GM12878 (cell line): Measurements from ENCODE around the gene RELT. TPM values are rescaled to one million over a fixed set of nuclear protein-coding genes. Genes with fewer than 3 reads are reported as not detected.

ENCODE experiments used
- ATAC-seq: fragments of 200-7000 bp; cut with Tn5 transposase; 3 replicates; pipeline ENCODE4 v1.9.1; 2020; ENCODE audit warnings: mild to moderate bottlenecking, moderate library complexity
- BruUV-seq: library from RNA; stranded (reverse); fragments of 400-500 nt; replicated peaks from 2 replicates; lab custom pipeline; 2021; lab: Mats Ljungman, UMichigan
- CTCF ChIA-PET: fragments of 300-600 bp; sonication (Branson Sonifier 250); formaldehyde crosslinking; extraction: SDS; loops from one replicate; lab custom pipeline; 2021; ENCODE audit warnings: inconsistent platforms; lab: Yijun Ruan, JAX
- POLR2A ChIA-PET: fragments of 350-600 bp; formaldehyde crosslinking; extraction: SDS; loops from one replicate; lab custom pipeline; 2021; ENCODE audit warnings: inconsistent platforms; lab: Charles Lee
- RAD21 ChIA-PET: fragments of 300-600 bp; sonication (Branson Sonifier 250); formaldehyde crosslinking; loops from one replicate; lab custom pipeline; 2023; ENCODE audit warnings: antibody characterized with exemption; ENCODE audit not compliant: unreplicated experiment; lab: Charles Lee
- SMC1A ChIA-PET: fragments of 300-600 bp; sonication (Branson Sonifier 250); formaldehyde crosslinking; loops from one replicate; lab custom pipeline; 2023; ENCODE audit not compliant: unreplicated experiment, uncharacterized antibody; lab: Charles Lee
- DNase-seq: peaks from one replicate; pipeline ENCODE4 v3.0.0-alpha.2; 2011; ENCODE audit warnings: low read depth, low spot score
- FAIRE-seq: peaks from 3 replicates; lab custom pipeline; 2011; peaks lifted over from hg19 to GRCh38; lab: Jason Lieb, UNC
- H2AFZ ChIP-seq: 2 replicates; pipeline ENCODE4 v1.6.0; 2011; ENCODE audit warnings: low read depth, low read length, control low read depth; ENCODE audit not compliant: control insufficient read depth
- H3K27ac ChIP-seq: 2 replicates; pipeline ENCODE4 v1.5.1; 2011; ENCODE audit warnings: control low read depth; ENCODE audit not compliant: control insufficient read depth, insufficient read depth
- H3K27me3 ChIP-seq, 2 experiments: replicated peaks in 1 of 2; 2 replicates each; pipeline versions ENCODE4 v1.6.0 to v1.6.1; 2011; ENCODE audit warnings: low read length in 1 of 2; ENCODE audit not compliant: control insufficient read depth in 2 of 2, insufficient read depth in 2 of 2
- H3K36me3 ChIP-seq, 2 experiments: 2 replicates each; pipeline ENCODE4 v1.5.1; 2011; ENCODE audit warnings: low read length in 1 of 2; ENCODE audit not compliant: control insufficient read depth in 2 of 2, insufficient read depth in 2 of 2
- H3K4me1 ChIP-seq: 2 replicates; pipeline ENCODE4 v1.6.1; 2011; ENCODE audit warnings: mild to moderate bottlenecking, low read length, moderate library complexity, mixed read lengths; ENCODE audit not compliant: control insufficient read depth, insufficient read depth
- H3K4me2 ChIP-seq: 2 replicates; pipeline ENCODE4 v1.6.0; 2011; ENCODE audit warnings: control low read depth; ENCODE audit not compliant: control insufficient read depth, insufficient read depth
- H3K4me3 ChIP-seq: fragments of 200-600 bp; sonication (generic); 2 replicates; pipeline ENCODE4 v1.5.1; 2016
- H3K79me2 ChIP-seq: 2 replicates; pipeline ENCODE4 v1.6.0; 2011; ENCODE audit warnings: low read length; ENCODE audit not compliant: control insufficient read depth, insufficient read depth
- H3K9ac ChIP-seq: 2 replicates; pipeline ENCODE4 v1.8.0; 2011; ENCODE audit warnings: low read length, control low read depth, mixed read lengths; ENCODE audit not compliant: control insufficient read depth, insufficient read depth
- H3K9me3 ChIP-seq: replicated peaks from 3 replicates; pipeline ENCODE4 v1.5.1; 2011; ENCODE audit warnings: mild to moderate bottlenecking, low read length; ENCODE audit not compliant: control insufficient read depth, insufficient read depth
- H4K20me1 ChIP-seq: 2 replicates; pipeline ENCODE4 v1.6.0; 2011; ENCODE audit not compliant: control insufficient read depth, insufficient read depth
- BHLHE40 ChIP-seq, 2 experiments: fragments of 450-650 bp in 1 of 2; IDR thresholded peaks; 2 replicates each; pipeline ENCODE4 v1.6.1; 2011 to 2017; ENCODE audit warnings: low read depth in 2 of 2, borderline replicate concordance in 1 of 2, improper control_type of control experiment in 1 of 2, low read length in 1 of 2, mild to moderate bottlenecking in 1 of 2
- CBX3 ChIP-seq: fragments of 200-600 bp; sonication (generic); IDR thresholded peaks from 2 replicates; pipeline ENCODE4 v1.6.1; 2016; ENCODE audit warnings: low read depth, borderline replicate concordance
- CHD1 ChIP-seq: IDR thresholded peaks from 2 replicates; pipeline ENCODE4 v1.6.1; 2012; ENCODE audit warnings: low read depth, low read length, improper control_type of control experiment
- CHD2 ChIP-seq: IDR thresholded peaks from 2 replicates; pipeline ENCODE4 v1.6.1; 2011; ENCODE audit warnings: low read depth, low read length, improper control_type of control experiment, borderline replicate concordance
- GABPA ChIP-seq: IDR thresholded peaks from 2 replicates; pipeline ENCODE4 v1.6.1; 2014; ENCODE audit warnings: antibody characterized with exemption, low read depth, mild to moderate bottlenecking, inconsistent platforms
- HDAC6 ChIP-seq: fragments of 200-600 bp; sonication (generic); IDR thresholded peaks from one replicate; pipeline ENCODE4 v1.8.0; 2017; ENCODE audit warnings: antibody characterized with exemption; ENCODE audit not compliant: unreplicated experiment
- POLR2A ChIP-seq: IDR thresholded peaks from 2 replicates; pipeline ENCODE4 v1.6.1; 2011; ENCODE audit warnings: low read depth, mild to moderate bottlenecking, low read length
- WGBS: methylation state at CpG from one replicate; pipeline ENCODE4 v1.1.6; 2016; ENCODE audit warnings: low lambda C conversion rate; ENCODE audit not compliant: insufficient replicate concordance, insufficient coverage; ENCODE audit errors: missing lambda C conversion rate; 5-methylcytosine and 5-hydroxymethylcytosine counted together
- in situ Hi-C: fragments of 300-500 bp; cut with MboI; formaldehyde crosslinking; loops from 9 replicates; pipeline ENCODE4 v1.14.3; 2018; ENCODE audit warnings: mixed read lengths
- intact Hi-C: fragments of 100-400 bp; cut with micrococcal nuclease; formaldehyde crosslinking; loops from one replicate; pipeline ENCODE4 v1.14.2; 2022; ENCODE audit not compliant: unreplicated experiment
- polyA plus RNA-seq, 11 experiments: library from polyadenylated mRNA; depleted of rRNA in 4 of 11; unstranded in 6 of 11; stranded (reverse) in 5 of 11; fragments of >200 nt; fragmentation: Nextera tagmentation in 4 of 11; fragmentation: Illumina TruSeq in 1 of 11; extraction: Ambion mirVana in 4 of 11; extraction: Trizol in 1 of 11; gene quantifications; 1 replicate in 1 of 11; 2 replicates in 10 of 11; pipeline versions ENCODE4 v1.2.1 to v1.2.3, GENCODE V29; 2011 to 2016; ENCODE audit warnings: inconsistent platforms in 2 of 11, missing spikeins in 2 of 11, low read depth in 1 of 11
- total RNA-seq, 4 experiments: library from RNA; depleted of rRNA in 3 of 4; stranded (reverse); fragments of >200 nt in 3 of 4; fragmentation: Illumina TruSeq in 1 of 4; extraction: Trizol in 1 of 4; gene quantifications; 2 replicates each; pipeline versions ENCODE4 v1.2.1 to v1.2.3, GENCODE V29; 2013 to 2021
- TF ChIP-seq, protein P1 (sequence below): fragments of 450-650 bp; IDR thresholded peaks from 2 replicates; pipeline ENCODE4 v1.6.1; 2016; ENCODE audit warnings: mild to moderate bottlenecking
- TF ChIP-seq, protein P2 (sequence below): fragments of 150-350 bp; IDR thresholded peaks from 2 replicates; pipeline ENCODE4 v1.6.1; 2016; ENCODE audit warnings: low read depth, low read length

Gene RELT
- total and polyA plus RNA-seq, 10 of the 15 experiments (the other 5 are each of a cell fraction or from before 2014, with no cell fraction given), result 1.2 to 28.5 (median 10.8) TPM

GRCh38 chr11:73439002-73439843 lies 63.0 kb downstream of the RELT start:
- 87% methylated on average over 5 of the region's 5 CpGs for WGBS
- no peak for ATAC-seq

DNA sequence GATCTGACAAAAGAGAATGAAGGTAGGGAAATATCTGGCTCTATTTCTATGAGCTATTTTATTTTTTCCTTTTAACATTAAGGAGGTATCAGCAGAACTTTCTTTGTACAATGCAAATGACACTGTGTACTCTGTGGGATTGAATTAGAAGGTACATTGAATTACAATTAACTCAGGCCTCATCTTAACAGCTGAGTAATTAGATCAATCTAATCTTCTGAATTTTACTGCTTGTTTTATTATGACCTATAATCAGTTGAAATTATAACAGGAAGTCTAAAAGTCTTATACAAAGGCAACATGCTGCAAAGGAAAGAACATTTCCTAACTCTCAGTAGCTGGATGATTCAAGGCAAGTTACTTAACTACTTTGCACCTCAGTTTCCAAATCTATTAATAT lies 69.8 kb downstream of the RELT start:
- CTCF ChIA-PET, result interaction anchor here (0.8 to 5.0 kb wide), 6 partner anchors 10 to 118 kb away, joined by 3 to 20 read pairs (median 4); no protein-coding TSS in a partner anchor
- H3K27ac ChIP-seq, result no peak overlapping the region
- ATAC-seq, result no peak
- intact Hi-C loops (no loop called here), in situ Hi-C loops (no loop called here)
- no peaks in the 10 kb centered on the region for H3K9me3 ChIP-seq
- FAIRE-seq, result no peak
- H4K20me1 ChIP-seq, result no peaks in the 10 kb centered on the region
- H3K27me3 ChIP-seq, result no peaks in the 10 kb centered on the region
- no peak overlapping the region for H3K9ac ChIP-seq
- H2AFZ ChIP-seq, result no peak overlapping the region
- RAD21 ChIA-PET, result interaction anchor here (0.6 to 1.3 kb wide), 4 partner anchors 10 to 1923 kb away, joined by 3 to 5 read pairs (median 3); no protein-coding TSS in a partner anchor
- POLR2A ChIA-PET, result no interaction called here
- SMC1A ChIA-PET, result interaction anchor here (0.8 to 3.0 kb wide), 8 partner anchors 12 to 213 kb away, joined by 3 to 11 read pairs (median 4); no protein-coding TSS in a partner anchor
- H3K4me1 ChIP-seq, result no peaks in the 10 kb centered on the region
- H3K4me2 ChIP-seq, result no peak overlapping the region
- no TSS peak for BruUV-seq
- no peaks in the 10 kb centered on the region for H3K36me3 ChIP-seq
- no peak overlapping the region for H3K4me3 ChIP-seq
- H3K79me2 ChIP-seq, result no peaks in the 10 kb centered on the region
- DNase-seq, result no peak
- TF ChIP-seq GABPA (no peak), CHD1 (no peak), BHLHE40 (IDR thresholded peaks at IDR 0.05; ENCODE audit: borderline replicate concordance in 1 of 2, low read depth in 2 of 2, low read length in 1 of 2) (no peak), CHD2 (no peak), HDAC6 (no peak)
- TF ChIP-seq, protein P1, sequence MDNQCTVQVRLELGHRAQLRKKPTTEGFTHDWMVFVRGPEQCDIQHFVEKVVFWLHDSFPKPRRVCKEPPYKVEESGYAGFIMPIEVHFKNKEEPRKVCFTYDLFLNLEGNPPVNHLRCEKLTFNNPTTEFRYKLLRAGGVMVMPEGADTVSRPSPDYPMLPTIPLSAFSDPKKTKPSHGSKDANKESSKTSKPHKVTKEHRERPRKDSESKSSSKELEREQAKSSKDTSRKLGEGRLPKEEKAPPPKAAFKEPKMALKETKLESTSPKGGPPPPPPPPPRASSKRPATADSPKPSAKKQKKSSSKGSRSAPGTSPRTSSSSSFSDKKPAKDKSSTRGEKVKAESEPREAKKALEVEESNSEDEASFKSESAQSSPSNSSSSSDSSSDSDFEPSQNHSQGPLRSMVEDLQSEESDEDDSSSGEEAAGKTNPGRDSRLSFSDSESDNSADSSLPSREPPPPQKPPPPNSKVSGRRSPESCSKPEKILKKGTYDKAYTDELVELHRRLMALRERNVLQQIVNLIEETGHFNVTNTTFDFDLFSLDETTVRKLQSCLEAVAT, result no peak
- TF ChIP-seq, protein P2, sequence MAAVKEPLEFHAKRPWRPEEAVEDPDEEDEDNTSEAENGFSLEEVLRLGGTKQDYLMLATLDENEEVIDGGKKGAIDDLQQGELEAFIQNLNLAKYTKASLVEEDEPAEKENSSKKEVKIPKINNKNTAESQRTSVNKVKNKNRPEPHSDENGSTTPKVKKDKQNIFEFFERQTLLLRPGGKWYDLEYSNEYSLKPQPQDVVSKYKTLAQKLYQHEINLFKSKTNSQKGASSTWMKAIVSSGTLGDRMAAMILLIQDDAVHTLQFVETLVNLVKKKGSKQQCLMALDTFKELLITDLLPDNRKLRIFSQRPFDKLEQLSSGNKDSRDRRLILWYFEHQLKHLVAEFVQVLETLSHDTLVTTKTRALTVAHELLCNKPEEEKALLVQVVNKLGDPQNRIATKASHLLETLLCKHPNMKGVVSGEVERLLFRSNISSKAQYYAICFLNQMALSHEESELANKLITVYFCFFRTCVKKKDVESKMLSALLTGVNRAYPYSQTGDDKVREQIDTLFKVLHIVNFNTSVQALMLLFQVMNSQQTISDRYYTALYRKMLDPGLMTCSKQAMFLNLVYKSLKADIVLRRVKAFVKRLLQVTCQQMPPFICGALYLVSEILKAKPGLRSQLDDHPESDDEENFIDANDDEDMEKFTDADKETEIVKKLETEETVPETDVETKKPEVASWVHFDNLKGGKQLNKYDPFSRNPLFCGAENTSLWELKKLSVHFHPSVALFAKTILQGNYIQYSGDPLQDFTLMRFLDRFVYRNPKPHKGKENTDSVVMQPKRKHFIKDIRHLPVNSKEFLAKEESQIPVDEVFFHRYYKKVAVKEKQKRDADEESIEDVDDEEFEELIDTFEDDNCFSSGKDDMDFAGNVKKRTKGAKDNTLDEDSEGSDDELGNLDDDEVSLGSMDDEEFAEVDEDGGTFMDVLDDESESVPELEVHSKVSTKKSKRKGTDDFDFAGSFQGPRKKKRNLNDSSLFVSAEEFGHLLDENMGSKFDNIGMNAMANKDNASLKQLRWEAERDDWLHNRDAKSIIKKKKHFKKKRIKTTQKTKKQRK, result no peak

More at GRCh38 chr11:73439002-73439843, 63.0 kb downstream of the RELT start:
- Histone ChIP-seq H3K79me2 (no peaks in the 10 kb centered on the region), H4K20me1 (no peaks in the 10 kb centered on the region), H3K36me3 (no peaks in the 10 kb centered on the region), H3K9ac (no peak overlapping the region), H3K4me2 (no peak overlapping the region), H3K9me3 (no peaks in the 10 kb centered on the region), H3K27ac (no peak overlapping the region), H3K4me3 (no peak overlapping the region), H2AFZ (no peak overlapping the region), H3K27me3 (no peaks in the 10 kb centered on the region), H3K4me1 (no peaks in the 10 kb centered on the region)
- BruUV-seq, result no TSS peak
- POLR2A ChIA-PET, result interaction anchor here (0.6 to 0.7 kb wide), 2 partner anchors 15 to 913 kb away, joined by 5 to 7 read pairs; no protein-coding TSS in a partner anchor
- intact Hi-C loops (no loop called here), in situ Hi-C loops (no loop called here)
- no peak for FAIRE-seq
- SMC1A ChIA-PET, result interaction anchor here (5.6 kb wide), 1 partner anchor 14 kb away, joined by 34 read pairs; no protein-coding TSS in a partner anchor
- RAD21 ChIA-PET, result no interaction called here
- no peak for DNase-seq
- TF ChIP-seq POLR2A (no peak), GABPA (no peak), CBX3 (no peak)
- CTCF ChIA-PET, result interaction anchor here (0.6 kb wide), 1 partner anchor 404 kb away, joined by 3 read pairs; no protein-coding TSS in a partner anchor
